Left lobe of liver (tissue), 2 donors: ENCODE data around the gene ROMO1. TPM values are rescaled to one million over a fixed set of nuclear protein-coding genes. Genes with fewer than 3 reads are reported as not detected.

ENCODE experiments used
- ATAC-seq: fragments of 200-7000 bp; cut with Tn5 transposase; one replicate; pipeline ENCODE4 v1.9.1; 2020; ENCODE audit warnings: mild to moderate bottlenecking, moderate library complexity
- DNase-seq: peaks from one replicate; pipeline ENCODE4 v3.0.0-alpha.2; 2020; ENCODE audit warnings: low spot score
- total RNA-seq: library from RNA; stranded (reverse); gene quantifications from one replicate; pipeline ENCODE4 v1.2.1, GENCODE V29; 2021
- donor health status: DM: no; HTN: no; CAD: no; lungs with moderate emphysema.
- donor health status: DM: no; HTN: yes; CAD: no.

Gene ROMO1
- total RNA-seq: 103 TPM

DNA sequence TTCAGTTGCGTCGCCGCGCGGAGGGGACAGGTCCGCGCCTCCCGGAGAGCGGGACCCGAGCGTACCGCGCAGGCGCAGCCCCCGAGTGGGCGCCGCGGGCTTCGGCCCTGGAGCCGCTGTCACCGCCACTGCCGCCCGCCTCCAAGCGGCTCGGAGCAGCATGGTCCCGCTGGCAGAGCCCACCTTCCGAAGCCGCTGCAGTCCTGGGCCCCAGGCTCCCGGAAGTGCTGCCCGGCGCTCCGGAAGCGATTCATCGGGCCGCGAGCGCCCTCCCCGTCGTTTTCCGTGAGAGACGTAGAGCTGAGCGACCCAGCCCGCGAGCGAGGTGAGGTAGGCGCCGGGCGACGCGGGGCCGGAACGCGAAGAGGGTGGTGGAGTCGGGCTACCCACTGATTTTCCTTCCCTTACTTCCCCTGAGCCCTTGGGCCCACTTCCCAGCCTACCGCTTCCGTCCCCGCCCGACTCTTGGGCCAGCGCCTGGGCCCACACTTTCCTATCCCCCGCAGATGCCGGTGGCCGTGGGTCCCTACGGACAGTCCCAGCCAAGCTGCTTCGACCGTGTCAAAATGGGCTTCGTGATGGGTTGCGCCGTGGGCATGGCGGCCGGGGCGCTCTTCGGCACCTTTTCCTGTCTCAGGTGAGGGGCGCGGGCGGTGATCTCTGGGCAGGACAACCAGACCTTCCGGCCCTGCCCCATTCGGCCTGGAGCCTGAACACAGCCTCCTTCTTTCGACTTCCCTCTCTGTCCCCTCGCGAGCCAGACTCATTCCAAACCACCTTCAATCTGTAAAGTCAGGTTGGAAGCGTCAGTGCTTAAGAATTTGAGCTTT, at the start of gene ROMO1, which contains the start of gene NFS1:
Gene ROMO1, plus strand, starts transcription at position 279 of the 830 bp plus-strand sequence. Its CDS starts 228 bp downstream, at position 507.
Gene NFS1, minus strand, starts transcription at position 226 of the 830 bp plus-strand sequence. Its CDS starts 64 bp downstream, at position 162.
- ATAC-seq (peak; percentile 91), DNase-seq (peak; percentile 85)

DNA sequence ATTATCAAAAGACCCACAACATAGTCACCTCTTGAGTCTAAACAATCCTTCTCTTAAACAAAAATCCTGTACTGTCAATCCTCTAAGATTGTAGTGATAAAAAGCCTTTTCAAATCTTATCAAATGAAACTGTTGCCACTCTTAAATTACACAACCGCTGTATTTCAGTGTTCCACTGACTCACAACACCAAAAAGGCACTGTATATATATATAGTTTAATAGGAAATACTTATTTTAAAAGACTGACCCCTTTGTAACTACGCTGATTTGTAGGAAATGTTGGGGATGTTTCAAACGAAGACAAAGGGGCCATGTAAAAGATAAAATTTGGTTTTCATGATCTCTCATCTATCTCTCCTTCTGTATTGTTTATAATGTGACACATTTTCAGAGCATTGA, 48.6 kb upstream of the ROMO1 start:
- DNase-seq (no peak), ATAC-seq (no peak)

DNA sequence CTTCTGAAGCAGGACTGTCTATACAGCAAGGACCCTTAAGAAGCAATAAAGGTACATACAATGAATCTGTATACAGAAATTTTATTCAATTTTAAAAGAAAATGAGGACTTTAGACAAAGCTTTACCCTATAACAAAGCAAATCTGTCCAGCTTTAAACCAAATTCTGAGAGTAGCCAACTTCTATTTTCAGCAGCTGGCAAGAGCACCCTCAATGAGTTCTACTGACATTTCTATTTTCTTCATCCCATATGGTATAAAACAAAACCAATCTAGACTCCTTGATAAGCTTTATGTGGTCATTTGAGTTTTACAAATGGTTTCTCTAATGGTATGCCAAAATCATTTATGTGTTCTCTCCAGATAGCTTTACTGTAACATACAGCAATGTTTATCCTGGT, 47.2 kb upstream of the ROMO1 start:
- ATAC-seq (no peak), DNase-seq (no peak)

DNA sequence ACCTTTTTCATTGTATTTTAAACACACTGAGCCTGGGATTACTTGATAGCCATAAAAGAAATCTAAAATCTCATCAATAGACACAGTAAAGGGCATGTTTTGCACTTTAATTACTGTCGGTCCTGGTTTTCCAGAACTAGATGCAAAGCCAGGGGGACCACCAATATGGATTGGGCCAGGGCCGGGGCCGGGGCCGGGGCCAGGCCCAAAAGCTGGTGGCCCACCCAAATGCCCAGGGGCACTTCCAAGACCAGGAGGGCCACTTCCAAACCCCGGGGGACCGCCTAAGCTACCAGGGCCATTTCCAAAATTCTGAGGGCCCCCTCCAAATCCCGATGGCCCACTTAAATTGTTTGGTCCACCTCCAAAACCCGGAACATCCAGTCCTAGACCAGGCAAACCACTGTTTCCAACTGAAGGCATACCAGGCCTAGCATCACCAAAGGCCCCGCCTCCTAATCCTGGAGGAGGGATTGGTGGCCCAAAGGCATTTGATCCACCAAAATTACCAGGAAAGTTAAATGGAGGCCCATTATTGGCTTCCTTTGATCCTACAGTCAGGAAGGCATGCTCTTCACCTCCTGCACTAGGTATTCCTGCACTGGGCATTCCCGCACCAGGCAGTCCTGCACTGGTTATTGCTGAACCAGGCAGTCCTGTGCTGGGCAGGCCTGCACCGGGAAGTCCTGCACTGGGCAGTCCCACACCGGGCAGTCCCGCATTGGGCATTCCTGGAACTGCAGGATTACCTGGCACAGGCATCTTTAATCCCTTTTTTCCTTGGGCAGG, 46.4 kb upstream of the ROMO1 start:
- ATAC-seq (peak; percentile 27), DNase-seq (no peak)

DNA sequence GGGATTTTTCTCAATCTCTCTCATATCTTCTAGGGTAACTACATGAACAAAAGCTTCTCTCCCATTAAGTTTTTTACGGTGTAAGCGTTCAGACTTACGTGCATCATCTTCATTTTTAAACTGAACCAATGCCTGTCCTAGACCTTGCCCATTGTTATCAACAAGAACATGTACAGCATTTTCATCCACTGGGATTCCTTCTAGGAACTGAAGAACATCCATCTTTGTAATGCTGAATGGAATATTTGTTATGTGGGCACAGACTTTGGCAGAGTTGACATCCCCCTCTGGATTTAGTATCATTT, 45.8 kb upstream of the ROMO1 start:
- ATAC-seq: no peak
- DNase-seq: no peak

DNA sequence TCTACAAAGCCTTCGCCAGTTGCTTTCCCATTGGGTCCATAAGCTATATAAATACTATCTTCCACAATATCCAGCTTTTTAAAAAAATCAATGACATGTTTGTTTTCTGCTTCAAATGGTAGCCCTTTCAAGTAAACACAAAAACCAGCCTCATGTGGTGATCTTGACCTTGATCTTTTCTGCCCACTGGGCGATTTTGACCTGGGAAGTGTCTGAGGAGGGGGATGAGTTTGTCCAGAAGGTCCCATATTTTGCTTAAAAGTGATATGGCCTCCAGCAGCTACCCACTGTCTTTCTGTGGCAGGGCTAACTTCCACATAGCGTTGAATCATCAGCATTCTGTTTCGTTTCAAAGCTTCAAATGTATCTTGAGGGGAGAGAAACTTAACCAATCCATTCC, 45.3 kb upstream of the ROMO1 start:
- no peak for ATAC-seq

DNA sequence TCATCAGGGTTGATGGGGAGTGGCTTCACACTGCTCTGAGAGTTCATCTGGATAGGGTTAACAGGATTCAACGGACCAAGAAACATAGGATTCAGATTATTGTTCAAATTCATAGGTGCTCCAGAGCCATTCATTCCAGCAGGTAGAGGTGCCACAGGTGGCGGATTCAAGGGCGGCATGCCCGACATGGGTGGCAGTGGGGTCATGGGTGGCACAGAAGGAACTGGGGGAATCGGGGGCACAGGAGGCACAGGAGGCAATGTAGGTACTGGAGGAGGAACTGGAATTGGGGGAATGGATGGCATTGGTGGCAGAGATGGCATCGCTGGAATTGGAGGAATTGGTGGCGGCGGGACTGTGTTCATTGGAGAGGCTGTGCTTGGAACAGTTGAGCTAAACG, 44.8 kb upstream of the ROMO1 start:
- ATAC-seq (no peak), DNase-seq (no peak)

More for the DNA sequence above, 45.3 kb upstream of the ROMO1 start:
- DNase-seq: no peak

DNA sequence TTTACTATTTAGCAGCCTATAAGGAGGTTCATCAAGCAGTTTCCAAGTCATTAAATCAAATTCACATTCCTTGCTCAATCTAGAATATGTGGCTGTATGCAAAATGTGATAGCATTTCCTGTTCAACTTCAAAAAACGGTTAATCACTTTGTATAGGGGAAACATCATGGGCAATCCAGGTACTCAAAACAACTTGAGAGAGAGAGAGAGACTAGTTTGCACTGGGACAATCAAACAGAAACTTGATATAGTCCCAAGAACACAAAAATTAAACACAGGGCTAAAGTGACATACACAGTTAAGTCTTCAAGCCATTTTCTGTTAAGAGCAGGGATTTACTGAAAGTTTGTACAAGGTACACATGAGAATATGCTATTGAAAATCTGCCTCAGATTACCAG, 41.9 kb upstream of the ROMO1 start:
- no peak for DNase-seq
- peak; percentile 36 for ATAC-seq

DNA sequence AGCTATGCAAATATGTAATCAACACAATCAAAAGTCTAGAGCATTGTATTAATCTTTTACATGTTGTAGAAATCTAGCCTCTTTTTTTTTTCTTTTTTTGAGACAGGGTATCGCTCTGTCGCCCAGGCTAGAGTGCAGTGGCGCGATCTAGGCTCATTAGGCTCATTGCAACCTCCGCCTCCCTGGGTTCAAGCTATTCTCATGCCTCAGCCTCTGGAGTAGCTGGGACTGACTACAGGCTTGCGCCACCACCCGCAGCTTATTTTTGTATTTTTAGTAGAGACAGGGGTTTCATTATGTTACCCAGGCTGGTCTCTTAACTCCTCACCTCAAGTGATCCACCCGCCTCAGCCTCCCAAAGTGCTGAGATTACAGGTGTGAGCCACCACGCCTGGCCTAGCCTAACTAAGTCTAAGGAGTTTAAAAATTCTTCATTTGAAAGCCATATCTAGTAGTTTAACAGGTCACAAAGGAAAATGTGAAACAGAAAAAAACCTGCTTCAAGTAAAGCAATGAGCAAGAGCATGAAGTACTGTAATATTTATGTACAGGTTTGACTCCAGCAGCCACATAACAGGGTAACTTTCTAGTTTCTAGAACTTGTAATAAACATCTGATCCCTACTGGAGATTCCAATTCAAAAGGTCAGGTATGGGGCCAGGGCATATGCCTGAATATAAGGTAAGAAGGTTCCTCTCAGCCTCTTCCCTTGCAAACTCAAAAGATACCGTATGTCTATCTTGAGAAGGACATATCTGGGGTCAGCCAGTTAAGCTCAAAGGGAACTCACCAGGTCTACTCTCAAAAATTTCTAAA, 38.9 kb upstream of the ROMO1 start:
- DNase-seq: no peak
- no peak for ATAC-seq

DNA sequence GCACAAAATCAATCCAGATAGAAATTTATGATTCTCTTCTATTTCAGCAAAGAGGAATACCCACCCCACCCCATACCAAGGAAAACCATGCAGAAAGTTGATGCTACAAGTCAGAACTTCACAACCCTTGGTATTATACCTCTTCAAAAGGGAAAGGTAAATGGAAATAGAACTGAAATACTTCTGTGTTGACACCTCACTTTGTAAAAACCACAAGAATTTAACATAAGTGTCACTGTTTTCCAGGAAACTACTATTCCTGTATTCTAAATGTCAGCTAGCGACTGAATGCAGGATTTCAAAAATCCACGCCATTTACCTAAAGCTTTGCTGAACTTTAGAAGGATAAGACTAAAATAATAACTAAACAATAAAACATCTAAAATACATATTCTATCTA, 38.2 kb upstream of the ROMO1 start:
- ATAC-seq: no peak
- no peak for DNase-seq

DNA sequence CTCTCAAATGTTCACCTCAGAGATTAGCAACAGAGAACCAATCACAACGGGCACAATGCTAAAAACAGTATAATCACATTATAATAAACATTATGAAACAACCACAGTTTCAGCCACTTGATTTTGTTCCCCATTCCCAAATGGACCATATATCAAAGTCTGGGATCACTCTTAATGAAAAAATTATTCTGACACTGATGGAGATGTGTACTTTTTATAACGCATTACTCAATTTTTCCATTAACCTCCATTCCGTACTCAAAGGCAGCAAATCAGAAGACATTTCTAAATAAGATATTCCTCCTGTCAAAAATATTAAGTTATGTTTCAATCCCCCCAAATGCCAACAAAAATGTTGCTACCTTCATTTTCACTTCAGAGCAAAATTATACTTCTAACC, 37.3 kb upstream of the ROMO1 start:
- ATAC-seq: no peak
- no peak for DNase-seq

DNA sequence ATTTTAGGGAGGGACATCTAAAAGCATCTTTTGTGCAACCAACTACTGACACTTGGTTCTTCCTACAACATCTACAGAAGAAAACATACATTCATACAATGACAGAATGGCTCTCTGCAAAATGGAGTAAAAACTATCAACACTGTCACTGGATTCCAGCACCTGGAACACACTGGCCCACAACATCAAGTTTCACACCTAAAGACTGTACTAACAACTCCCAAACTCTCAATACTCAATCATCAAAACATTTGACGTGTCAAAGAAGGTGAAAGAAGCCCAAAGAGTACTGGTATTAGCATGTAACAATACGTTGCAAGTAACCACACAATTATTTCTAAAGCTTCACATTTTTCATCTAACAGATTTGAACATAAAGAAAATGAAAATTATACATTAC, 36.7 kb upstream of the ROMO1 start:
- ATAC-seq (no peak), DNase-seq (no peak)

DNA sequence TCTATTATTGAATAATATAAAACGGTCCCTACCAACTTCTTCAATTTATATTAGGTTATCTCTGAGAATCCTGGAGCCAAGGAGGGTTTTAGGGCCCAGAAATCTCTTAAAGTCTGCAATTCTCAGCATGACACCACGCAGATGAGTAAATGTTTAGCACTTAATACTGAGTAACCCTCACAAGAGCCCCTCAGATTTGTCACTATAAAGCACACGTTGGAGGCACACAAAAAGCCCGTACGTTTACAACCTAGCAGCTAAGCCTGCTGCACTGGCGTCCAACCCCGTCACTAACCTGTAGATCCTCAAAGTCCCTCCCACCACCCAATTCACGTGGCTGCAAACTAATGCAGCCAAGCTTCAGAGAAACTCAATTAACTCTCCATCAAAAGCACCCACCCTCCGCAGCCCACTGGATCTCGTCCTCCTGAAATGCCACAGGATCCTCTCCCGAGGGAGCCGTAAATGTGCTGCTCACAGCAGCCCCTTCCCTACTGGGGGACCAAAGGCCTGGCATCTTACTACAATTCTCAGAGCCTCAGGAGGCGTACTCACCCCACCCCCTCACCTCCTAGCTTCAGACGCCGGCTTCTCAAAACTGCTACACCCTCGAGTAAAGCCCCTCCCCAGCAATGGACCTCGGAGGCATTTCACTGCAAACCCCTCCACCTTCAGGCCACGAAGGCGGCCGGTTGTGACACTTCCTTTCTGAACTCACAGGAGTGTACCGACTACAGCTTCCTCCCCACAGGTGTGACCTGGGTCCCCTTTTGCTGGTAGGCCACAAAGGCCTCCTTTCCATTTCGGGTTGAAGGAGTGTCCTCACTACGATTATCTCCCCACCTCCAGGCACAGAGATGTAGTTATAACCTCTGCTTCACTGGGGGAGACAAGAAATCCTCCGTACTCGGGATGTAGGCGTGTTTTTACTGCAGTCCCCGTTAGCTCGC, 35.4 kb upstream of the ROMO1 start:
- DNase-seq (peak; percentile 60), ATAC-seq (peak; percentile 46)

DNA sequence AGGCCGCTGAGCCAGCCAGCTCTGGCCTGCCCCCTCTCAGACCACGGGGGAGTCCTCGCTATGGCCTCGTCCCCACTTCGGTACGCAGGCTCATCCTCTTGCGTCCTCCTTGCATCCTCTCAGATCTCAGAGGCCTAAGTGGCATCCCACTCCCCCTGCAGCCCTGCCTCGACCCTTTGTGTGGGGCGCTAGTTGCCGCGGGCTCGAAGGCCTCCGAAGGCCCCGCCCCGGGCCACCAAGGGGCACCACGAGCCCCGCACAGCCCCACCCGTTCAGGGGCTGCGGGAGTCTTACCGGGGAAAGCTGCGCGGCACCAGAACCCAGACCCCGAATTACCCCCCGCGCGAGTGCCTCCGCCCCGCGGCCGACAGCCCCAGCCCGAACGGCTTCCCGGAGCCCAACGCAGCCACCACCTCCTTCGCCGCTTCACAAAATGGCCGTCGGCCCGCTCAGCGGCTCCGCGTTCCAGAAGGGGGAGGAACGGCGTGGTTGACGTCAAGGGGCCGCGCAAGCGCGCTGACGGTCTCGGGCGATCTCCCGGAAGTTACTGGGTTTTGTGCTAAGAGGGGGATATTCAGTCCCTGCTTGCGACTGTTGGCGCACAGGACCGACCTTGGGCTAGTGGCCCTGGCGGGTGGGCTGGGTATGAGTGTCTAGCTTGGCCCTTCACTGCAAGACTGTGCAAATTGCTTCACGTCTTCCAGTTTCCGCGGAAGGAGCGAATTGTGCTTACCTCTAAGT, 34.6 kb upstream of the ROMO1 start, which contains the start of the genes CPNE1 and RBM12:
Gene CPNE1, minus strand, starts transcription at position 435 of the 741 bp plus-strand sequence. CDS start 31,977 bp downstream, outside the sequence.
Gene RBM12, minus strand, starts transcription at position 435 of the 741 bp plus-strand sequence. CDS start 9,578 bp downstream, outside the sequence.
- DNase-seq (peak; percentile 94), ATAC-seq (peak; percentile 93)

DNA sequence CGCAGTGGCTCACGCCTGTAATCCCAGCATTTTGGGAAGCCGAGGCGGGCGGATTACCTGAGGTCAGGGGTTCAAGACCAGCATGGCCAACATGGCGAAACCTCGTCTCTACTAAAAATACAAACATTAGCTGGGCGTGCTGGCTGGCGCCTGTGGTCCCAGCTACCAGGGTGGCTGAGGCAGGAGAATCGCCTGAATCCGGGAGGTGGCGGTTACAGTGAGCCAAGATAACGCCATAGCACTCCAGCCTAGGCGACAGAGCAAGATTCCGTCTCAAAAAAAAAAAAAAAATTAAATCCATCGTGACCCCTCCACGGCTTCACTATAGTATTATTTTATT, 33.3 kb upstream of the ROMO1 start:
- ATAC-seq: no peak

DNA sequence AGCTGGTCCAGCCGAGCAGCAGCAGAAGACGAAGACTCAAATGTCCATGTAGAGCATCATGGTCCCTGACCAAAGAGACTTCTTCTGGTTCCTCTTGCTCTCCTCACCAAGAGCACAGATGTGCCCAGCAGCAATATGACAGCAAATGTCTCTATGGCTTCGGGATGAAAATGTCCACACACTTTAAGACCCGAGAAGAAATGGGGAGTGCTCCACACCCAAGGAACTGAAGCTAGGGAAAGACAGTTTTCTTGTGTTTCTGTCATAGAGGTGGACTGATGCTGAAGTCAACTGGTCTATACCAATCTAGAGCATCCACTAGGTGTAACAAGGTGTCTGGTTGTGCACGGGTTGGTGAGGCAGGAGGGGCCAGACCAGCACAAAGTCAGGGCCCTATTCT, 30.0 kb upstream of the ROMO1 start:
- ATAC-seq (no peak), DNase-seq (no peak)

More for the DNA sequence above, 33.3 kb upstream of the ROMO1 start:
- no peak for DNase-seq

DNA sequence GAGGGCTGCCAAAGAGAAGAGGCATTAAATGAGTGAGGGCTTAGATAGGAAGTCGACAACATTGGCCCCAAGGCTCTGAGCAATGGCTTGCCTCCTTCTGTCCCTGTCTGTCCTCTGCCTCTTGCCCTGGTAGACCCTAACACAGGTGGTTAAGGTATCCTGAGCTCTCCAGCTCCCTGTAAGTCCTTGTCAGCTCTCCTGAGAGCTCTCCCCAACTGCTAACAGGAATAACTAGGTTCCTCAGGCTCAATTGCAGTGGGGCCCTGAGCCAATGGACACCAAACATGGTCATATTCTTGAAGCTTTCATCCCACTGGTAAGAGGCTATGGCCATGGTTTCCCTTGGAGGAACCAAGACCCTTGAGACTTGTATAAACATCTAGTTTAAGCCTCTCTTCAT, 29.5 kb upstream of the ROMO1 start:
- ATAC-seq (no peak), DNase-seq (peak; percentile 26)

DNA sequence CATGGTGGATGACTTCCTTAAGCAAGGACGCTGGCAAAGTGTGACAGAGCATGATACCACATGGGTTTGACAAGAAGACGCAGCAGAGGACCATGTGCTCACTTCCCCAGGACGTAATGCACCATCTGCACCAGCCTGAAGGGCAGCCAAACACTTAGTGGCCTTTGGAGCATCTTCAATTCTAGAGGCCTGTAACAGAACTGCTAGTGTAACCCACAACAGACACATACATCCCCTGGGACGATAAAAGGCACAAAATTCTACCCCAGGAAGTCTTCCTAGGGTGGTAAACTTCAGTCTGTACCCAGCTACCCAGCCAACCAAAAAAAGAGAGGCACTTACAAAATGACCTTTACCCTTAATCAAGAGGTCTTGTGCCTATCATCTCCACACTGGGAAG, 25.3 kb upstream of the ROMO1 start:
- DNase-seq (peak; percentile 22), ATAC-seq (no peak)

DNA sequence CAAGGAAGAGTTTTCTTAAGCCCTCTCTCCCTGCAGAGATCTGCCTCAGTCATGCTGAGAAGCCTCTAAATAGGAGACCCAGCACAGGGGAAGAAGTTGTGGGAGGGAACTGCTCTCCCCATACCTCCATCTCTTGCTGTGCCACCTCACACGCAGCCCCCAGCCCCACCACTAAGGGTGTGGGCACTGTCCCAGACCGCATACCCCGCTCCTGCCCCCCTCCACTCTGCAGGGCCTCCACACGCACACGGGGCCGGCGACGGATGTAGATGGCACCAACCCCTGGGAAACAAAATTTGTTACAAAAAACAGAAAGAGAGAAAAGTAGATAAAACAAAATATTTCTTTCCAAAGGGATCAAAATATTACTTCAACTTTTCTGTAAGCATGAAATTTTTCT, 24.3 kb upstream of the ROMO1 start:
- no peak for ATAC-seq

More for the DNA sequence above, 24.3 kb upstream of the ROMO1 start:
- DNase-seq: peak; percentile 28
